Activated CD8-positive, alpha-beta memory T cell treated with anti-CD3 and anti-CD28 coated beads, Interleukin-2, amount 50 U/mL, for 48 hours (primary cell): ENCODE results near the gene ASMT.
"Not testable (repeated sequence)": the region's sequence is repeated elsewhere in the genome, so short reads cannot be mapped to it uniquely, and the experiment has no call there.

ENCODE experiments used
- DNase-seq: peaks from one replicate; pipeline ENCODE4 v3.0.0-alpha.2; 2020

The ASMT gene, protein sequence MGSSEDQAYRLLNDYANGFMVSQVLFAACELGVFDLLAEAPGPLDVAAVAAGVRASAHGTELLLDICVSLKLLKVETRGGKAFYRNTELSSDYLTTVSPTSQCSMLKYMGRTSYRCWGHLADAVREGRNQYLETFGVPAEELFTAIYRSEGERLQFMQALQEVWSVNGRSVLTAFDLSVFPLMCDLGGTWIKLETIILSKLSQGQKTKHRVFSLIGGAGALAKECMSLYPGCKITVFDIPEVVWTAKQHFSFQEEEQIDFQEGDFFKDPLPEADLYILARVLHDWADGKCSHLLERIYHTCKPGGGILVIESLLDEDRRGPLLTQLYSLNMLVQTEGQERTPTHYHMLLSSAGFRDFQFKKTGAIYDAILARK

GRCh38 chrX:1614927-1615326 lies at the start of gene ASMT:
Gene ASMT (plus strand): TSS chrX:1615059. CDS start chrX:1615200, 141 bp downstream.
- no peak for DNase-seq

DNA sequence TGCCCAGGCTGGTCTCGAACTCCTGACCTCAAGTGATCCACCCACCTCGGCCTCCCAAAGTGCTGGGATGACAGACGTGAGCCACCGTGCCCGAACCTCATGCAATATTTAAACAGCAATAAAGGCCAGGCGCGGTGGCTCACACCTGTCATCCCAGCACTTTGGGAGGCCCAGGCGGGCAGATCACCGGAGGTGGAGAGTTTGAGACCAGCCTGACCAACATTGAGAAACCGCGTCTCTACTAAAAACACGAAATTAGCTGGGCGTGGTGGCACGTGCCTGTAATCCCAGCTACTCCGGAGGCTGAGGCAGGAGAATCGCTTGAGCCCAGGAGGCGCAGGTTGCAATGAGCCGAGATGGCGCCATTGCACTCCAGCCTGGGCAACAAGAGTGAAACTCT lies 40.7 kb upstream of the ASMT start:
- DNase-seq = not testable (repeated sequence)

GRCh38 chrX:1576201-1576992 lies 38.5 kb upstream of the ASMT start:
- DNase-seq = no peak

DNA sequence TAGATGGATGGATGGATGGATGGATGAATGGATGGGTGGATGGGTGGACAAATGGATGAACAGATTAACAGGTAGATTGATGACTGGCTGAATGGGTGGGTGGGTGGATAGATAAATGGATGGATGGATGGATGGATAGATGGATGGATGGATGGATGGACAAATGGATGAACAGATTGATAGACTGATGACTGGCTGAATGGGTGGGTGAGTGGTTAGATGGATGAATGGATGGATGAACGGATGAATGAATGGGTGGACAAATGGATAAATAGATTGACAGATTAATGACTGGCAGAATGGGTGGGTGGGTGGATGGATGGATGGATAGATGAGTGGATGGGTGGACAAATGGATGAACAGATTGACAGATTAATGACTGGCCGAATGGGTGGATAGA lies 37.0 kb upstream of the ASMT start:
- no peak for DNase-seq

GRCh38 chrX:1578511-1579173 lies 36.2 kb upstream of the ASMT start:
- peak; percentile 49 for DNase-seq

GRCh38 chrX:1581132-1581531 lies 33.7 kb upstream of the ASMT start:
- DNase-seq = peak; percentile 91

DNA sequence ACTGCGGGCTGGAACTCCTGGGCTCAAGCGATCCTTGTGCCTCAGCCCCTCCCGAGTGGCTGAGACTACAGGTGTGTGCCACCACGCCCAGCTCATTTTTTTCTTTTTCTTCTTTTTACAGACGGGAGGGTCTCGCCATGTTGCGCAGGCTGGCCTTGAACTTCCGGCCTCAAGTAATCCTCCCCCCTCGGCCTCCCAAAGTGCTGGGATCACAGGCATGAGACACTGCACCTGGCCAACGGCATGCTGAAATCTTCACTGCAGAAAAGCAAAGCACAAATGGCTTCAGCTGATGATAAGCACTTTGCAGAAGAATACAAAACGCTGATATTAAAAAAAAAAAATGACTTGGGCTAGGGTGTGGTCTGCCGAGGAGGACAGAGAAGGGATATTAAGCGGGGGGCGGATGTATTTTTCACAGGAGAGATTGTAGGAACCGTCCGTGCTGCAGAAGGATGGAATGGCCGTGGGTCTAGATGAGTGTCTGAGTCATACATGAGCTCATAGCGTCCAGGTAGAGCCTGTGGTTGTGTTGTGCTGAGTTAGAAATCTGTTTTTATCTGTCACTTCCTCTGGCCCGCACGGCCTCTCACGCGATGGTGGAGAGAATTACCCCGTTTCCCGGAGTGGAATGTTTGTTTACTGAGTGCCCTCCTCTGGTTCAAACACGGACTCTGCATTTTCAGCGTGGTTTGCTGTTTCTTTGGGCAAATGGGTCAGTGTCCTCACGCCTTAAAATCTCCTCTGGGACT lies 32.0 kb upstream of the ASMT start:
- DNase-seq = peak; percentile 73

GRCh38 chrX:1584237-1585011 lies 30.4 kb upstream of the ASMT start:
- DNase-seq = peak; percentile 45

- peak; percentile 44 for DNase-seq
Observed at GRCh38 chrX:1587161-1587560, 27.7 kb upstream of the ASMT start.

DNA sequence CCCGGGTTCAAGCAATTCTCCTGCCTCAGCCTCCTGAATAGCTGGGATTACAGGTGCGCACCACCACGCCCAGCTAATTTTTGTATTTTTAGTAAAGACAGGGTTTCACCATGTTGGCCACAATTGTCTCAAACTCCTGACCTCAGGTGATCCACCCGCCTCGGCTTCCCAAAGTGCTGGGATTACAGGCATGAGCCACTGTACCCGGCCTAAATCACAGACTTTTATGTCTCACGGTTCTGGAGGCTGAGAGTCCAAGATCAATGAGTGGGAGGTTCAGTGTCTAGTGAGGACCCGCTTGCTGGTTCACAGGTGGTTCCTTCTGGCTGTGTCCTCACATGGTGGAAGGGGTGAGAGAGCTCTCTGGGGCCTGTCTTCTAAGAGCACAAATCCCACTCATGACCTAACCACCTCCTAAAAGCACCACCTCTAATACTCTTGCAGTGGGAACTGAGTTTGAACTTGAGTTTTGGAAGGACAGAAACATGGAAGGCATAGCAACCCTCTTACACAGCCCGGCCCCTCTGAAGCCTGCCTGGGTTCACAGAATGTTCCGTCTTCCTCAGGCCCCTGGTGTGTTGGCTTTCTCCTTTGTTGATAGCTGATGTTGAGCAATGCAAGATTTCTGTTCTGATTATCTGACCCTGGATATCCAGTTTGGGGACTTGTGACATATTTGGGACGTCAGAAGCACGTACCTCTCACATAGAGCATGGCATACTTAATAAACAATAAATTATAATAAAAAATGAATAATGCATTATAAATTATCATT lies 25.3 kb upstream of the ASMT start:
- peak; percentile 50 for DNase-seq

DNA sequence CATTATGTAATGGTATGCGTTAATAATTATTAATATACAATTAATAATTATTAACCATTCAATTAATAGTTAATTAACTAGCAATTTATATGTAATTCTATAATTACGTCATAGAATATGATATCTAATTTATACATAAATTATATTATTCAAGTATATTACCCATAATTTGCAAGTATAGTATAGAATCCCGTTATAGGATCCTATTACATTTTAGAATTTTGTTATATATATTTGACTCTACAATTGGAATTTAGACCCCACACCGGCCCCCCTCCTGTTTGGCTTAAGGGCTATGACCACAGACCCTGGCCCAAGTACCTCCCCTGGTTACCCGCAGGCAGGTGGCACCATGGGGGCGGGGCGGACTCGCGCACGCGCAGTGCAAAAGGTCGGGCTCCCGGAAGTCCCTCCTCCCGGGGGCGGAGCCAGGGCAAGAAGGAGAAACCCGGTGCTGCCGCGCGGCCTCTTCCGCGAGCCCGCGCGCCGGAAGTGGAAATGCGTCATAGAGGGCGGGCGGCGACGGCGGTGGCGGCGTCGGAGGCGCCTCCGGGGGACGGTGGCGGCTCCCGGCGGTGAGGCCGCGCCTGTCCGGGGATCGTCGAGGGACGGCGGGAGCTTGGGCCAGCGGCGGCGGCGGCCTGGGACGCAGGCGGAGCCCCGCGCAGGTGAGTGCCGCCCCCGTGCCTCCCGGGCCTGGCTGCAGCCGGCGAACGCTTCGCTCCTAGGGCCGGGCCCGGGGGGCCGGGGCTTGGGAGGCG lies 23.6 kb upstream of the ASMT start, which contains the start of gene AKAP17A:
TSS of gene AKAP17A (plus strand) at position 503 of the 761 bp plus-strand sequence. CDS start 1,859 bp downstream, outside the sequence.
- peak; percentile 100 for DNase-seq

DNA sequence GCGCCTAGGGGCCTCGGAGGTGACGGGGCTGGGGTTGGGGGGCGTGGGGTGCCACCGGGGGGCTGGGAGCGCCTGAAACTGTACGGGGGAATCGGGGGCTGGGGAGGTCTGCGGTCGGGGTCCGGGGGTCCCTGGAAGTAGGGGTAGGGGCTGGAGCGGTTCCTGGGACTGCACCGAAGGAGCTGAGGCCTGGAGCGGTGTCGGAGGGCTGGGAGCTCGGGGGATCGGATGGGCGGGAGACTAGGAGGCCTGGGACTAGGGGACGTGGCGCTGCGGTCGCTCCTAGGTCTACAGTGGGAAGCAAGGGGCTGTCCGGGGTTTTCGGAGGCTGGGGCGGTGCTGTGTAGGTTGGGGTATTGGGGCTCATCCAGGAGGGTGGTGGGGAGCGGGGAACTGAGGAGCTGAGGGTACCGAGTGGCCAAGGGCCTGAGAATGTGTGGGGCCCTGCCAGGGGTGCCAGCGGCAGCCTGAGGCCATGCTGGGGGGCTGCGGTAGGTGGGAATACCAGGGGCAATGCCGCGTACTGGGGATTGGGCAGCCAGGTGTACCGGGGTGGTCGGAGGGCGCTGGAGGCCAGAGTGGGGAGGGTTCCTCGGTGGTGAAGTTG lies 22.9 kb upstream of the ASMT start:
- DNase-seq = peak; percentile 65

DNA sequence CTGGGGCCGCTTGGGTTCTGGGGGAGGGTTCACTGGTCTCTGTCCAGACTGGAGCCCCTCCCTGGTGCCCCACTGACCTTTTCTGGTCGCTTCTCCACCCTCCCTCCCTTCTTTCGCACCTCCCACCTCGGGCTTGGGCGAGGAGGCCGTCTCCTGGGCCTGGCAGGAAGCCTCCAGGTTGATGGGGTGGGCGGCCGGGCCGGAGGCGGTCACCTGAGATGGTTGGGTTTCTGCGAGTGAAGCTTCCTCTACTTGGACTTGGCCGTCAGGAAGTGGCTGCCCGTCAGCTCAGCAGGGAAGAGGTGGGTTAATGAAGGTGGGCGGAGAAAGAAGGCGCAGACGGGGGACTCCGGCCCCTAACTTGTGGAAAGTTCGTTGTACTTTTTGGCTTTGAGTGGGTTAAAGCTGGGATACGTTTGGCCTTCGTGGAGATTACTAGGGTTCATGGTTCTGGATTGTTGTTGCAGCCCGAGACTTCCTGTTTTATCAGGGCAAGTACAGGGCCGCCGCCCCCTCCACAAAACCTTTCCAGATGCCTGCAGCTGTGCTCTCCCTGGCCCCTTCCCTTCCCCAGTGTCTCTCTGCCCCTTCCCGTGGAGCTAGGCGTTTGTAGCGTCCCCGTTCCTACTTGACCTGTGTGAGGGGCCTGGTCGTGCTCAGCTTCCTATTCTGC lies 22.3 kb upstream of the ASMT start:
- peak; percentile 53 for DNase-seq

DNA sequence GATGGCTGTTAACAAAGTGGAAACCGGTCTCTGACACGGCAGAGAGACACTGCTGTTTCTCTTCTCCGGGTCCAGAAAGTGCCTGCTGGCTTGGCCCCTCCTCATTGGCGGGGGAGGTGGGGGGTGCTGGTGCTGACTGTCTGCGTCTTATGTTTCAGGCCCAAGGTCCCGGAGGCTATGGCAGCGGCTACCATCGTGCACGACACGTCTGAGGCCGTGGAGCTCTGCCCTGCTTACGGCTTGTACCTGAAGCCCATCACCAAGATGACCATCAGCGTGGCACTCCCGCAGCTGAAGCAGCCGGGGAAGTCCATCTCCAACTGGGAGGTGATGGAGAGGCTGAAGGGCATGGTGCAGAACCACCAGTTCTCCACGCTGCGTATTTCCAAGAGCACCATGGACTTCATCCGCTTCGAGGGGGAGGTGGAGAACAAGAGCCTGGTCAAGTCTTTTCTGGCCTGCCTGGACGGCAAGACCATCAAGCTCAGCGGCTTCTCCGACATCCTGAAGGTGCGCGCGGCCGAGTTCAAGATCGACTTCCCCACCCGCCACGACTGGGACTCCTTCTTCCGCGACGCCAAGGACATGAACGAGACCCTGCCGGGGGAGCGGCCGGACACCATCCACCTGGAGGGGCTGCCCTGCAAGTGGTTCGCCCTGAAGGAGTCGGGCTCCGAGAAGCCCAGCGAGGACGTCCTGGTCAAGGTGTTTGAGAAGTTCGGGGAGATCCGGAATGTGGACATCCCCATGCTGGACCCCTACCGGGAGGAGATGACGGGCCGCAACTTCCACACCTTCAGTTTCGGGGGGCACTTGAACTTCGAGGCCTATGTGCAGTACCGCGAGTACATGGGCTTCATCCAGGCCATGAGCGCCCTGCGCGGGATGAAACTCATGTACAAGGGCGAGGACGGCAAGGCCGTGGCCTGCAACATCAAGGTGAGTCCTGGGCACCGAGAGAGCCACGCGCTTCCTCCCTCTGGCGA lies 21.3 kb upstream of the ASMT start:
- DNase-seq = peak; percentile 49

GRCh38 chrX:1595711-1596060 lies 19.2 kb upstream of the ASMT start:
- DNase-seq = peak; percentile 44

GRCh38 chrX:1596676-1597344 lies 18.0 kb upstream of the ASMT start:
- DNase-seq = peak; percentile 39

DNA sequence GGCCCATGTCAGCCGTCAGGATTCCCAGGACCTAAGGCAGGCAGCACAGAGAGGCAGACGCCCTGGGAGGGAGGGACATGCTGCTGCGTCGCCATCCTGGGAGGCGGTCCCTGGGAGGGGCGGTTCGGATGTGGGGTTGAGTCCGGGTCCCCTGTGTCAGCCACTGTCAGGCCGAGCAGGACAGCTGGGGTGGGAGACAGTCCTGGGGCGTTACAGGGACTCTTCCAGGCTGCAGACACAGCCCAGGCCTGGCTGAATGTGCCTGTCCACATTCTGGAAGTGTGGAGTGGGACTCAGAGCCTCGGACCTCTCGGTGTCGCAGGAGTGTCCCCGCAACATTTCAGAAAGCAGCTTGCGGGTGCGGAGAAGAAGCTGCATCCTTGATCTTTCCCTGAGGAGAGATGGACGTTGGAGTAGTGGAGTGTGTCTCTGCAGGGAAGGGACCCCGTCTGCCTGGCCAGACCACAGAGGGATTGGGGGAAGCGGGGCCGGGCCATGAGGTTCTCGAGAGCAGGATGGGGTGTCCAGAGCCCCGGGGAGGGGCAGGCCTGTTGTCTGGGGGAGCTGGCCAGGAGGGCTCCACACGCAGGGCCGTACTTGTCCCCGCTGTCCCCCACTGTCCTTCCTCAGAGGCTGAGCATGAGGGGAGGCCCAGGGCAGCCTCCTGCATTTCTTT lies 17.4 kb upstream of the ASMT start:
- DNase-seq = peak; percentile 50
